ENCODE results near the gene EYA3.
A peak's percentile ranks its signal among the peaks of the same experiment; 100 is the strongest.
"Not testable (repeated sequence)": the region's sequence is repeated elsewhere in the genome, so short reads cannot be mapped to it uniquely, and the experiment has no call there.

The EYA3 gene

DNA sequence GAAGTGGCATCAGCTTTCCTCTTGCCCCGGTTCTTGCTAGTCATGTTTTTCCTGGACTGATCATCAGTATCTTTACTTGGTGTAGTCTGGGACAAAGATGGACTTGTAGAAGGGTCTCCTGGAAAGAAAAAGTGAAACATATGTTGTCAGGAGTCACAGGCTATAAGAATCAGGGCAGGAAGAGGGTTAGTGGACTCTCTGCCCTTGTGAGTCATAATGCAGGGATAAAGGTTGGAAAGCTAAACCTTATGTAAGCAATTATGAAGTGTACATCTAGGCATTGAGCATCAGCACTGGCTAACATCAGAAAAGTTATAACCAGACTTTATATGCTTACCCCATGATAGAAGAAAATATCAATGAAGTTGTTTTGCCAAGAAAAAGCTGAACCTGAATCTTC, 77.4 kb downstream of the EYA3 start:
- DNase-seq (ENCODE audit: low read depth in 2 of 2), result no peak
- no peak overlapping the region for H3K4me3 ChIP-seq (replicated peaks in 1 of 2; ENCODE audit: low read depth in 2 of 2, low read length in 2 of 2)
- TF ChIP-seq, protein P1, sequence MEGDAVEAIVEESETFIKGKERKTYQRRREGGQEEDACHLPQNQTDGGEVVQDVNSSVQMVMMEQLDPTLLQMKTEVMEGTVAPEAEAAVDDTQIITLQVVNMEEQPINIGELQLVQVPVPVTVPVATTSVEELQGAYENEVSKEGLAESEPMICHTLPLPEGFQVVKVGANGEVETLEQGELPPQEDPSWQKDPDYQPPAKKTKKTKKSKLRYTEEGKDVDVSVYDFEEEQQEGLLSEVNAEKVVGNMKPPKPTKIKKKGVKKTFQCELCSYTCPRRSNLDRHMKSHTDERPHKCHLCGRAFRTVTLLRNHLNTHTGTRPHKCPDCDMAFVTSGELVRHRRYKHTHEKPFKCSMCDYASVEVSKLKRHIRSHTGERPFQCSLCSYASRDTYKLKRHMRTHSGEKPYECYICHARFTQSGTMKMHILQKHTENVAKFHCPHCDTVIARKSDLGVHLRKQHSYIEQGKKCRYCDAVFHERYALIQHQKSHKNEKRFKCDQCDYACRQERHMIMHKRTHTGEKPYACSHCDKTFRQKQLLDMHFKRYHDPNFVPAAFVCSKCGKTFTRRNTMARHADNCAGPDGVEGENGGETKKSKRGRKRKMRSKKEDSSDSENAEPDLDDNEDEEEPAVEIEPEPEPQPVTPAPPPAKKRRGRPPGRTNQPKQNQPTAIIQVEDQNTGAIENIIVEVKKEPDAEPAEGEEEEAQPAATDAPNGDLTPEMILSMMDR (IDR thresholded peaks at IDR 0.05; ENCODE audit: low read depth, low read length), result no peak

DNA sequence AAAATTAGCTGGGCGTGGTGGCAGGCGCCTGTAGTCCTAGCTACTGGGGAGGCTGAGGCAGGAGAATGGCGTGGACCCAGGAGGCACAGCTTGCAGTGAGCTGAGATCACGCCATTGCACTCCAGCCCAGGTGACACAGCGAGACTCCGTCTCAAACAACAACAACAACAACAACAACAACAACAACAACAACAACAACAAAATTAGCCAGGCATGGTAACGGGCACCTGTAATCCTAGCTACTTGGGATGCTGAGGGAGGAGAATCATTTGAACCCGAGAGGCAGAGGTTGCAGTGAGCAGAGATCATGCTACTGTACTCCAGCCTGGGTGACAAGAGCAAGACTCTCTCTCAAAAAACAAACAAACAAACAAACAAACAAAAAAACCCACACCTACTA, 85.3 kb downstream of the EYA3 start:
- not testable (repeated sequence) for H3K4me3 ChIP-seq (replicated peaks in 1 of 2; ENCODE audit: low read depth in 2 of 2, low read length in 2 of 2); DNase-seq (ENCODE audit: low read depth in 2 of 2)

DNA sequence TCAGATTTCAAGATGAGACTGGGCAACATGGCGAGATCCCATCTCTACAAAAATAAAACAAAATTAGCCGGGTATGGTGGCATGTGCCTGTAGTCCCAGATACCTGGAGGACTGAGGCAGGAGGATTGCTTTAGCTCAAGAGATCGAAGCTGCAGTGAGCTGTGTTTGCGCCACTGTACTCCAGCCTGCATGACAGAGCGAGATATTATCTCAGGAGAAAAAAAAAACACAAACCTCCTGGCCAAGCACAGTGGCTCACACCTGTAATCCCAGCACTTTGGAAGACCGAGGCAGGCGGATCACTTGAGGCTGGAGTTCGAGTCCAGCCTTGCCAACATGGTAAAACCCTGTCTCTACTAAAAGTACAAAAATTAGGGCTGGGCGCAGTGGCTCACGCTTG, 85.8 kb downstream of the EYA3 start:
- TF ChIP-seq, protein P1 (IDR thresholded peaks at IDR 0.05; ENCODE audit: low read depth, low read length), result no peak
- no peak overlapping the region for H3K4me3 ChIP-seq (replicated peaks in 1 of 2; ENCODE audit: low read depth in 2 of 2, low read length in 2 of 2)
- DNase-seq (ENCODE audit: low read depth in 2 of 2), result no peak

DNA sequence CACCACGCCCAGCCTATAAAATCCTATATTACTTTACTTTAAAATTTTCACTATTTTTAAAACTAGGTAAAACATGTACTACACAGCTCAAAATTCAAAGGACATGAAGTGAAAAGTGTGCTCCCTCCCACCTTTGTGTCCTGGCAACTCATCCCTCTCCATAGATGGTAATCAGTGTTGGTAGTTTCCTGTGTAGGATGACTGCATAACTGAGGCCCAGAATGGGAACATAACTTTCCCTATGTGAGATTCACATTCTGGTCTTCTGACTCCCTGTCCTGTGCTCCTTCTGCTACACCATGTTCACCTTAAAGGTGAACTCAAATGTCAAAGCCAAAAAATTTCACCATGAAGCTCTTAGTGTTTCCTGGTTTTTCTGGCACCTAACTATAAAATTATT, 89.4 kb downstream of the EYA3 start:
- peak in 1 of 2 donors; percentile 16 for DNase-seq (ENCODE audit: low read depth in 2 of 2)
- no peak overlapping the region for H3K4me3 ChIP-seq (replicated peaks in 1 of 2; ENCODE audit: low read depth in 2 of 2, low read length in 2 of 2)
- TF ChIP-seq, protein P1 (IDR thresholded peaks at IDR 0.05; ENCODE audit: low read depth, low read length), result no peak

DNA sequence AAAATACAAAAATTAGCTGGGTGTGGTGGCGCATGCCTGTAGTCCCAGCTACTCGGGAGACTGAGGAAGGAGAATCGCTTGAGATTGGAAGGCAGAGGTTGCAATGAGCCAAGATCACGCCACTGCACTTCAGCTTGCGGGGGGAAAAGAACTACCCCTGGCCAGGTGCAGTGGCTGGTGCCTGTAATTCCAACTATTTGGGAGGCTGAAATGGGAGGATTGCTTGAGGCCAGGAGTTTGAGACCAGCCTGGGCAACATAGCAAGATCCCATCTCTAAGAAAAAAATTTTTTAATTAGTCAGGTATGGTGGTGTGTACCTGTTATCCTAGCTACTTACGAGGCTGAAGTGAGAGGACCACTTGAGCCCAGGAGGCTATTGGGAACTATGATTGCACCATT, 93.9 kb downstream of the EYA3 start:
- DNase-seq (ENCODE audit: low read depth in 2 of 2); H3K4me3 ChIP-seq (replicated peaks in 1 of 2; ENCODE audit: low read depth in 2 of 2, low read length in 2 of 2): not testable (repeated sequence)

DNA sequence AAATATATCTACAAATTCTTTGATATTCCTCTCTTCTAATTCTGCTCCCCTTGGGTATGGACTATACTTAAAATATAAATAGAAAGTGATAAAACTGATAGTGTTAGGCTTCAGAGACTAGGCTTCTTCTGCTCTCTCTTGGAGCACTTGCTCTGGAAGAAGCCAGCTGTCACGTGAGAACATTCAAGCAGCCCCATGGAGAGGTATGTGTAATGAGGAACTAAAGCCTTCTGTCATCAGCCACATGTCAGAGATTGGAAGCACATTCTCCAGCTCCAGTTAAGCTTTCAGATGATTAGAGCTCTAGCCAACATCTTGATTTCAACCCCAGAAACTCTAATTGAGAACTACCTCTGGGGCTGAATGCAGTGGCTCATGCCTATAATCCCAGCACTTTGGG, 94.3 kb downstream of the EYA3 start:
- TF ChIP-seq, protein P1 (IDR thresholded peaks at IDR 0.05; ENCODE audit: low read depth, low read length), result no peak
- H3K4me3 ChIP-seq (replicated peaks in 1 of 2; ENCODE audit: low read depth in 2 of 2, low read length in 2 of 2), result no peak overlapping the region
- DNase-seq (ENCODE audit: low read depth in 2 of 2), result peak in 1 of 2 donors; percentile 40

DNA sequence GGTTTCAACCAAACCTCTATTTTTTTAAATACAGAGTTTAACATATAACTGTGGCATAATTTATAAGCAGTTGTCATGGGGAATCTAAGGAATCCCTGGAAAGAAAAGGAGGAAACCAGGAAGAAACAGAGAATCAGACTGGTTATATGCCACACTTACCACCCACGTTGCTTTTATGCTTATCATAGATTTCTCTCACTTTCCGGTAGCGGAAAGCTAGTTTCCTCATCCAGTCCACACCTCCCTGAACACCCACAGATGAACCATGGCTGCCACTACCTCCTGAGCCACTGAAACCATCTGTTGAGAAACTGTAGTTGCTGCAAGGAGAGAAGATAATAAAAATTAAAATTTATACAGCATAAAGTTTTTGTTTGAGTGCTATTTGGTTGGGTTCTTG, 95.2 kb downstream of the EYA3 start:
- H3K4me3 ChIP-seq (replicated peaks in 1 of 2; ENCODE audit: low read depth in 2 of 2, low read length in 2 of 2), result no peak overlapping the region
- TF ChIP-seq, protein P1 (IDR thresholded peaks at IDR 0.05; ENCODE audit: low read depth, low read length), result no peak
- peak; percentile 18 to 64 for DNase-seq (ENCODE audit: low read depth in 2 of 2)

DNA sequence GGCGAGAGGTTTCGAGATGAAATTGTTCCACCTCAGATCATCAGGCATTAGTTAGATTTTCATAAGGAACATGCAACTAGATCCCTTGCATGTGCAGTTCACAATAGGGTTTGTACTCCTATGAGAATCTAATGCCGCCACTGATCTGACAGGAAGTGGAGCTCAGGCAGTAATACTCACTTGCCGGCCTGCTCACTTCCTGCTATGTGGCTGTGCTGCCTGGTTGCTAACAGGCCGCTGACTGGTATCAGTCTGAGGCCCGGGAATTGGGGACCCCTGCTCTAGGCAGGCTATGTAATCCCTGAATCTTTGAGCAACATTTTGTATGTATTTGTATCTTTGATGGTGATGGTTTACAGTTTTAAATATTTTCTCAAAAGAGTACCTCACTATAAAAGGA, 96.1 kb downstream of the EYA3 start:
- TF ChIP-seq, protein P1 (IDR thresholded peaks at IDR 0.05; ENCODE audit: low read depth, low read length), result no peak
- no peak overlapping the region for H3K4me3 ChIP-seq (replicated peaks in 1 of 2; ENCODE audit: low read depth in 2 of 2, low read length in 2 of 2)
- DNase-seq (ENCODE audit: low read depth in 2 of 2), result peak in 1 of 2 donors; percentile 20
